HEK293 (cell line): ENCODE measurements around the gene EIF4G3.

ENCODE experiments used
- PRDM1 ChIP-seq: fragments of 450-650 bp; formaldehyde crosslinking; IDR thresholded peaks from 2 replicates; pipeline ENCODE4; 2016; ENCODE audit warnings: missing biosample characterization, missing genetic modification characterization
- RBAK ChIP-seq: fragments of 450-650 bp; formaldehyde crosslinking; IDR thresholded peaks from 2 replicates; pipeline ENCODE4 v1.5.1; 2016; ENCODE audit warnings: missing biosample characterization, missing genetic modification characterization
- TCF7L2 ChIP-seq: IDR thresholded peaks from 2 replicates; pipeline ENCODE4 v1.6.1; 2011; ENCODE audit warnings: low read depth, mild to moderate bottlenecking, inconsistent platforms, low read length, moderate library complexity, borderline replicate concordance
- ZNF114 ChIP-seq: fragments of 450-650 bp; formaldehyde crosslinking; IDR thresholded peaks from 2 replicates; pipeline ENCODE4 v1.5.0; 2017; ENCODE audit warnings: missing biosample characterization, missing genetic modification characterization
- ZNF24 ChIP-seq: fragments of 450-650 bp; formaldehyde crosslinking; IDR thresholded peaks from 2 replicates; pipeline ENCODE4 v1.5.1; 2016; ENCODE audit warnings: missing biosample characterization, missing genetic modification characterization
- ZNF596 ChIP-seq: fragments of 450-650 bp; IDR thresholded peaks from 2 replicates; pipeline ENCODE4 v1.5.0; 2018; ENCODE audit warnings: missing biosample characterization, mild to moderate bottlenecking, missing genetic modification characterization, moderate library complexity
- ZNF776 ChIP-seq: fragments of 450-650 bp; formaldehyde crosslinking; IDR thresholded peaks from 2 replicates; pipeline ENCODE4 v1.5.0; 2017; ENCODE audit warnings: missing biosample characterization, missing genetic modification characterization, borderline replicate concordance
- TF ChIP-seq, protein P1 (sequence below): fragments of 450-650 bp; formaldehyde crosslinking; IDR thresholded peaks from 2 replicates; pipeline ENCODE4 v1.5.1; 2016; ENCODE audit warnings: missing biosample characterization, missing genetic modification characterization
- TF ChIP-seq, protein P2 (sequence below): fragments of 450-650 bp; formaldehyde crosslinking; IDR thresholded peaks from 2 replicates; pipeline ENCODE4 v1.5.1; 2016; ENCODE audit warnings: missing biosample characterization, missing genetic modification characterization

DNA sequence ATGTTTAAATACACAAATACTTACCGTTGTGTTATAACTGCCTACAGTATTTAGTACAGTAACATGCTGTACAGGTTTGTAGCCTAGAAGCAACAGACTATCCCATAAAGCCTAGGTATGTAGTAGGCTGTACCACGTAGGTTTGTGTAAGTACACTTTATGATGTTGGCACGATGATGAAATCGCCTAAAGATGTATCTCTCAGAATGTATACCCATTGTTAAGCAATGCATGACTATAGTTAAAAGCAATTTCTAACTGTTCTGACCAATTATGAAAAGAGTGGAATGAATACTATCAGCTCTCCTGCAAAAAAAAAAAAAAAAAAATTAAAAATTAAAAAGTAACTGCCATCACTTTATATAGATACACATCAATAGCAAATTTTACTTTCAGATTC lies 401.0 kb downstream of the EIF4G3 start:
- TF ChIP-seq, protein P1, sequence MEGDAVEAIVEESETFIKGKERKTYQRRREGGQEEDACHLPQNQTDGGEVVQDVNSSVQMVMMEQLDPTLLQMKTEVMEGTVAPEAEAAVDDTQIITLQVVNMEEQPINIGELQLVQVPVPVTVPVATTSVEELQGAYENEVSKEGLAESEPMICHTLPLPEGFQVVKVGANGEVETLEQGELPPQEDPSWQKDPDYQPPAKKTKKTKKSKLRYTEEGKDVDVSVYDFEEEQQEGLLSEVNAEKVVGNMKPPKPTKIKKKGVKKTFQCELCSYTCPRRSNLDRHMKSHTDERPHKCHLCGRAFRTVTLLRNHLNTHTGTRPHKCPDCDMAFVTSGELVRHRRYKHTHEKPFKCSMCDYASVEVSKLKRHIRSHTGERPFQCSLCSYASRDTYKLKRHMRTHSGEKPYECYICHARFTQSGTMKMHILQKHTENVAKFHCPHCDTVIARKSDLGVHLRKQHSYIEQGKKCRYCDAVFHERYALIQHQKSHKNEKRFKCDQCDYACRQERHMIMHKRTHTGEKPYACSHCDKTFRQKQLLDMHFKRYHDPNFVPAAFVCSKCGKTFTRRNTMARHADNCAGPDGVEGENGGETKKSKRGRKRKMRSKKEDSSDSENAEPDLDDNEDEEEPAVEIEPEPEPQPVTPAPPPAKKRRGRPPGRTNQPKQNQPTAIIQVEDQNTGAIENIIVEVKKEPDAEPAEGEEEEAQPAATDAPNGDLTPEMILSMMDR (tag by site-specific recombination) = no peak
- TF ChIP-seq TCF7L2 (no peak), PRDM1 (no peak), ZNF24 (no peak), ZNF114 (tag by site-specific recombination) (no peak), ZNF596 (tag by site-specific recombination) (no peak), RBAK (tag by site-specific recombination) (no peak), ZNF776 (tag by site-specific recombination) (no peak)
- TF ChIP-seq, protein P2, sequence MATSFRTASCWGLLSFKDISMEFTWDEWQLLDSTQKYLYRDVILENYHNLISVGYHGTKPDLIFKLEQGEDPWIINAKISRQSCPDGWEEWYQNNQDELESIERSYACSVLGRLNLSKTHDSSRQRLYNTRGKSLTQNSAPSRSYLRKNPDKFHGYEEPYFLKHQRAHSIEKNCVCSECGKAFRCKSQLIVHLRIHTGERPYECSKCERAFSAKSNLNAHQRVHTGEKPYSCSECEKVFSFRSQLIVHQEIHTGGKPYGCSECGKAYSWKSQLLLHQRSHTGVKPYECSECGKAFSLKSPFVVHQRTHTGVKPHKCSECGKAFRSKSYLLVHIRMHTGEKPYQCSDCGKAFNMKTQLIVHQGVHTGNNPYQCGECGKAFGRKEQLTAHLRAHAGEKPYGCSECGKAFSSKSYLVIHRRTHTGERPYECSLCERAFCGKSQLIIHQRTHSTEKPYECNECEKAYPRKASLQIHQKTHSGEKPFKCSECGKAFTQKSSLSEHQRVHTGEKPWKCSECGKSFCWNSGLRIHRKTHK (tag by site-specific recombination) = no peak
